NCI-H128 (cell line): Measurements from ENCODE around the gene PRRC2A.

Experiments
- DNase-seq: peaks from one replicate; lab custom pipeline; 2025; ENCODE audit not compliant: unreplicated experiment; lab: John Stamatoyannopoulos, UW

Gene PRRC2A

GRCh38 chr6:31620586-31621319 is at the start of gene PRRC2A:
Gene PRRC2A (plus strand): TSS chr6:31620715. CDS start chr6:31622790, 2,075 bp downstream.
- DNase-seq, result peak; percentile 66

- DNase-seq, result no peak
Measured at GRCh38 chr6:31572041-31572911, 48.2 kb upstream of the PRRC2A start, which contains the start of gene LTA. Gene LTA (plus strand): TSS chr6:31572289. CDS start chr6:31572743, 454 bp downstream.

- no peak for DNase-seq
Measured at GRCh38 chr6:31573239-31574105, 47.0 kb upstream of the PRRC2A start.

GRCh38 chr6:31574106-31575061 is 46.1 kb upstream of the PRRC2A start:
- DNase-seq, result no peak

GRCh38 chr6:31575335-31575901 is 45.1 kb upstream of the PRRC2A start, which contains the start of gene TNF:
Gene TNF (plus strand): TSS chr6:31575565. CDS start chr6:31575742, 177 bp downstream.
- DNase-seq, result no peak

- DNase-seq, result no peak
Measured at GRCh38 chr6:31575952-31576685, 44.4 kb upstream of the PRRC2A start.

- DNase-seq, result no peak
Measured at GRCh38 chr6:31576897-31577578, 43.5 kb upstream of the PRRC2A start.

GRCh38 chr6:31577579-31577966 is 42.9 kb upstream of the PRRC2A start:
- no peak for DNase-seq

GRCh38 chr6:31578184-31579118 is 42.1 kb upstream of the PRRC2A start:
- DNase-seq, result no peak

- no peak for DNase-seq
Measured at GRCh38 chr6:31579119-31579505, 41.4 kb upstream of the PRRC2A start.

GRCh38 chr6:31579546-31580437 is 40.7 kb upstream of the PRRC2A start:
- no peak for DNase-seq

- no peak for DNase-seq
Measured at GRCh38 chr6:31580438-31580740, 40.1 kb upstream of the PRRC2A start.

- peak; percentile 68 for DNase-seq
Measured at GRCh38 chr6:31580807-31581433, 39.6 kb upstream of the PRRC2A start.

GRCh38 chr6:31581434-31582229 is 38.9 kb upstream of the PRRC2A start:
- no peak for DNase-seq

GRCh38 chr6:31582230-31582643 is 38.3 kb upstream of the PRRC2A start, which contains the start of gene LTB:
Gene LTB (minus strand): TSS chr6:31582424. CDS start chr6:31582417, 7 bp downstream.
- no peak for DNase-seq
